Measurements from ENCODE around the gene AKR7A3.

GRCh38 chr1:19262047-19262446, 26.5 kb downstream of the AKR7A3 start:
- TF ChIP-seq CTCF (IDR thresholded peaks at IDR 0.05) (no peak), POLR2A (IDR thresholded peaks at IDR 0.05) (no peak)
